GM12878 (cell line): ENCODE data around the gene KEL. TPM values are rescaled to one million over a fixed set of nuclear protein-coding genes. Genes with fewer than 3 reads are reported as not detected.

ENCODE experiments used
- ATAC-seq: fragments of 200-7000 bp; cut with Tn5 transposase; 3 replicates; pipeline ENCODE4 v1.9.1; 2020; ENCODE audit warnings: mild to moderate bottlenecking, moderate library complexity
- BruUV-seq: library from RNA; stranded (reverse); fragments of 400-500 nt; replicated peaks from 2 replicates; lab custom pipeline; 2021; lab: Mats Ljungman, UMichigan
- CTCF ChIA-PET: fragments of 300-600 bp; sonication (Branson Sonifier 250); formaldehyde crosslinking; extraction: SDS; loops from one replicate; lab custom pipeline; 2021; ENCODE audit warnings: inconsistent platforms; lab: Yijun Ruan, JAX
- POLR2A ChIA-PET: fragments of 350-600 bp; formaldehyde crosslinking; extraction: SDS; loops from one replicate; lab custom pipeline; 2021; ENCODE audit warnings: inconsistent platforms; lab: Charles Lee
- RAD21 ChIA-PET: fragments of 300-600 bp; sonication (Branson Sonifier 250); formaldehyde crosslinking; loops from one replicate; lab custom pipeline; 2023; ENCODE audit warnings: antibody characterized with exemption; ENCODE audit not compliant: unreplicated experiment; lab: Charles Lee
- SMC1A ChIA-PET: fragments of 300-600 bp; sonication (Branson Sonifier 250); formaldehyde crosslinking; loops from one replicate; lab custom pipeline; 2023; ENCODE audit not compliant: unreplicated experiment, uncharacterized antibody; lab: Charles Lee
- DNase-seq: peaks from one replicate; pipeline ENCODE4 v3.0.0-alpha.2; 2011; ENCODE audit warnings: low read depth, low spot score
- FAIRE-seq: peaks from 3 replicates; lab custom pipeline; 2011; peaks lifted over from hg19 to GRCh38; lab: Jason Lieb, UNC
- H2AFZ ChIP-seq: 2 replicates; pipeline ENCODE4 v1.6.0; 2011; ENCODE audit warnings: low read depth, low read length, control low read depth; ENCODE audit not compliant: control insufficient read depth
- H3K27ac ChIP-seq: 2 replicates; pipeline ENCODE4 v1.5.1; 2011; ENCODE audit warnings: control low read depth; ENCODE audit not compliant: control insufficient read depth, insufficient read depth
- H3K27me3 ChIP-seq, 2 experiments: replicated peaks in 1 of 2; 2 replicates each; pipeline versions ENCODE4 v1.6.0 to v1.6.1; 2011; ENCODE audit warnings: low read length in 1 of 2; ENCODE audit not compliant: control insufficient read depth in 2 of 2, insufficient read depth in 2 of 2
- H3K36me3 ChIP-seq, 2 experiments: 2 replicates each; pipeline ENCODE4 v1.5.1; 2011; ENCODE audit warnings: low read length in 1 of 2; ENCODE audit not compliant: control insufficient read depth in 2 of 2, insufficient read depth in 2 of 2
- H3K4me1 ChIP-seq: 2 replicates; pipeline ENCODE4 v1.6.1; 2011; ENCODE audit warnings: mild to moderate bottlenecking, low read length, moderate library complexity, mixed read lengths; ENCODE audit not compliant: control insufficient read depth, insufficient read depth
- H3K4me2 ChIP-seq: 2 replicates; pipeline ENCODE4 v1.6.0; 2011; ENCODE audit warnings: control low read depth; ENCODE audit not compliant: control insufficient read depth, insufficient read depth
- H3K4me3 ChIP-seq: fragments of 200-600 bp; sonication (generic); 2 replicates; pipeline ENCODE4 v1.5.1; 2016
- H3K79me2 ChIP-seq: 2 replicates; pipeline ENCODE4 v1.6.0; 2011; ENCODE audit warnings: low read length; ENCODE audit not compliant: control insufficient read depth, insufficient read depth
- H3K9ac ChIP-seq: 2 replicates; pipeline ENCODE4 v1.8.0; 2011; ENCODE audit warnings: low read length, control low read depth, mixed read lengths; ENCODE audit not compliant: control insufficient read depth, insufficient read depth
- H3K9me3 ChIP-seq: replicated peaks from 3 replicates; pipeline ENCODE4 v1.5.1; 2011; ENCODE audit warnings: mild to moderate bottlenecking, low read length; ENCODE audit not compliant: control insufficient read depth, insufficient read depth
- H4K20me1 ChIP-seq: 2 replicates; pipeline ENCODE4 v1.6.0; 2011; ENCODE audit not compliant: control insufficient read depth, insufficient read depth
- ATF2 ChIP-seq: IDR thresholded peaks from 2 replicates; pipeline ENCODE4 v1.6.1; 2012; ENCODE audit warnings: low read length, inconsistent platforms
- CBFB ChIP-seq: IDR thresholded peaks from 2 replicates; pipeline ENCODE4 v1.6.1; 2016; ENCODE audit warnings: antibody characterized with exemption, low read depth
- CBX3 ChIP-seq: fragments of 200-600 bp; sonication (generic); IDR thresholded peaks from 2 replicates; pipeline ENCODE4 v1.6.1; 2016; ENCODE audit warnings: low read depth, borderline replicate concordance
- CBX5 ChIP-seq: sonication (generic); IDR thresholded peaks from 2 replicates; pipeline ENCODE4 v1.6.1; 2016; ENCODE audit warnings: low read depth, moderate library complexity, mild to moderate bottlenecking, inconsistent platforms
- KDM1A ChIP-seq: fragments of 200-600 bp; sonication (generic); IDR thresholded peaks from 2 replicates; pipeline ENCODE4 v1.6.1; 2016; ENCODE audit warnings: borderline replicate concordance
- NR2C2 ChIP-seq: IDR thresholded peaks from 2 replicates; pipeline ENCODE4 v1.6.1; 2011; ENCODE audit warnings: borderline replicate concordance, low read depth; ENCODE audit not compliant: control insufficient read depth, insufficient read length
- RAD51 ChIP-seq: fragments of 450-650 bp; IDR thresholded peaks from 2 replicates; pipeline ENCODE4 v1.6.1; 2016; ENCODE audit warnings: moderate library complexity, mild to moderate bottlenecking, inconsistent platforms
- RB1 ChIP-seq: fragments of 450-650 bp; formaldehyde crosslinking; IDR thresholded peaks from 2 replicates; pipeline ENCODE4 v1.6.1; 2017; ENCODE audit warnings: mild to moderate bottlenecking, borderline replicate concordance
- SREBF2 ChIP-seq: IDR thresholded peaks from 2 replicates; pipeline ENCODE4 v1.6.1; 2012; ENCODE audit warnings: mild to moderate bottlenecking, low read length
- ZBED1 ChIP-seq: IDR thresholded peaks from 2 replicates; pipeline ENCODE4 v1.6.1; 2016; ENCODE audit warnings: borderline replicate concordance
- ZNF384 ChIP-seq: IDR thresholded peaks from 2 replicates; pipeline ENCODE4 v1.6.1; 2012; ENCODE audit warnings: low read depth, mild to moderate bottlenecking, low read length, improper control_type of control experiment, borderline replicate concordance
- ZNF622 ChIP-seq: fragments of 450-650 bp; IDR thresholded peaks from 2 replicates; pipeline ENCODE4 v1.6.1; 2017; ENCODE audit warnings: mild to moderate bottlenecking, inconsistent platforms
- ZSCAN29 ChIP-seq: fragments of 450-650 bp; IDR thresholded peaks from 2 replicates; pipeline ENCODE4 v1.6.1; 2017; ENCODE audit warnings: mild to moderate bottlenecking, moderate library complexity
- WGBS: methylation state at CpG from one replicate; pipeline ENCODE4 v1.1.6; 2016; ENCODE audit warnings: low lambda C conversion rate; ENCODE audit not compliant: insufficient replicate concordance, insufficient coverage; ENCODE audit errors: missing lambda C conversion rate; 5-methylcytosine and 5-hydroxymethylcytosine counted together
- in situ Hi-C: fragments of 300-500 bp; cut with MboI; formaldehyde crosslinking; loops from 9 replicates; pipeline ENCODE4 v1.14.3; 2018; ENCODE audit warnings: mixed read lengths
- intact Hi-C: fragments of 100-400 bp; cut with micrococcal nuclease; formaldehyde crosslinking; loops from one replicate; pipeline ENCODE4 v1.14.2; 2022; ENCODE audit not compliant: unreplicated experiment
- polyA plus RNA-seq, 11 experiments: library from polyadenylated mRNA; depleted of rRNA in 4 of 11; unstranded in 6 of 11; stranded (reverse) in 5 of 11; fragments of >200 nt; fragmentation: Nextera tagmentation in 4 of 11; fragmentation: Illumina TruSeq in 1 of 11; extraction: Ambion mirVana in 4 of 11; extraction: Trizol in 1 of 11; gene quantifications; 1 replicate in 1 of 11; 2 replicates in 10 of 11; pipeline versions ENCODE4 v1.2.1 to v1.2.3, GENCODE V29; 2011 to 2016; ENCODE audit warnings: inconsistent platforms in 2 of 11, missing spikeins in 2 of 11, low read depth in 1 of 11
- total RNA-seq, 4 experiments: library from RNA; depleted of rRNA in 3 of 4; stranded (reverse); fragments of >200 nt in 3 of 4; fragmentation: Illumina TruSeq in 1 of 4; extraction: Trizol in 1 of 4; gene quantifications; 2 replicates each; pipeline versions ENCODE4 v1.2.1 to v1.2.3, GENCODE V29; 2013 to 2021

KEL gene
- total and polyA plus RNA-seq, 10 of the 15 experiments (the other 5 are each of a cell fraction or from before 2014, with no cell fraction given), result 0.10 to 0.73 (median 0.23) TPM; not detected in 2

DNA sequence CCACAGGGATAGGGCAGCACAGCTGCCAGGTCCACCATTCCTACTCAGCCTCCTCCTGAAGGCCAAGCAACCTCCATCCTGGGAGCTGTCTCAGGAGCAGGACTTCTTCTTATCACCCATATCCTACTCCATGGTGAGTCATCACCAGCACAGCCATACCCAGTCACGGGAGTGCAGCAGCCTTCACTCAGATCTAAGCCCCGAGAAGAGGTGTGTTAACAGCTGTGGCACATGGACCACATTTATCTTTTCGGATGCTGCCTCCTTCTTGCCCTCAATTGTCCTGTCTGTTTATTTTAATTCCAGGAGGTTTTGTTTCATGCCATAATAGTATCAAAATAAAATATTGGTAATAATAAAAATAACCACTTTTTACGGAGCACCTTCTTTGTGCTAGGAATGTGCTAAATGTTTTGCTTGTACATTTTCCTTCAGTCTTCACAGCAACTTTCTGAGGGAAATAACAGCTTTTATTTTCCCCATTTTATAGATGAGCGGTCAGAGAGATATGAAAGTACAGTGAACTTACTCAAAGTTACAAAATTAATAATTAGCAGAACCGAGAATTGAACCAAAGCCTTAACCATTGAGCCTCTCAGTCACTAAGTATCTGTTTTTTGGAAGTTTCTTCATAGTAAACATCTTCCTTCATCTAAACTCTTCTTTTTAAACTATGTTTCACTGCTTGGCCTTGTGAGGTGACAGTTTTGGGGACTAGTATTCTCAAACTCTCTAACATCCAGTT is 2.5 kb upstream of the KEL start (continued):
- TF ChIP-seq ATF2 (no peak), CBX5 (no peak), CBFB (no peak), KDM1A (no peak), CBX3 (no peak)

DNA sequence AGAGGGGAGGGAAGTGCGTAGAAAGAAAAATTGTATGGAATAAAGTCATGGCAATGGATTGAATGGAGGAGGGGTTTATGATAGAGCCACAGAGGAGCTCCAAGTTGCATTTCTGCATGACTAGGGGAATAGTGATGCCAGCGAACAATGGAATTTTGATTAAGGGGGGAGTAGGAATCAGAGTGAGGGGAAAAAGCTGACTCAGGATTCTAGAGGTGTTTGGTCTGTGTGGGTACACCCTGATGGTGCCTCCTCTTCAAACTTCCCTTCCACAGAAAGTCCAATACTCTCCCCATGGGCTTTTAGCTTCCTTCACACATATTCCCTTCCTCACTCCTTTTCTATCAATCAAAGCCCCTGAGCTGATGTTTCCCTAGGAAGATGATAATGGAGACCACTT is 1.8 kb upstream of the KEL start:
- no peak for FAIRE-seq
- H4K20me1 ChIP-seq, result no peaks in the 10 kb centered on the region
- H2AFZ ChIP-seq, result no peak overlapping the region
- no peaks in the 10 kb centered on the region for H3K4me1 ChIP-seq
- BruUV-seq, result no TSS peak
- ChIA-PET POLR2A (no interaction called here), CTCF (no interaction called here), RAD21 (no interaction called here), SMC1A (no interaction called here)
- H3K9ac ChIP-seq, result no peak overlapping the region
- WGBS, result 0% methylated on average over 1 of the region's 2 CpGs
- H3K79me2 ChIP-seq, result no peaks in the 10 kb centered on the region
- no peaks in the 10 kb centered on the region; a peak in 3 of 4 replicates for H3K27me3 ChIP-seq
- H3K4me3 ChIP-seq, result no peak overlapping the region
- no peaks in the 10 kb centered on the region for H3K36me3 ChIP-seq
- no peak for DNase-seq
- no peaks in the 10 kb centered on the region for H3K9me3 ChIP-seq
- no peak overlapping the region for H3K4me2 ChIP-seq
- ATAC-seq, result no peak
- H3K27ac ChIP-seq, result no peak overlapping the region
- intact Hi-C loops, result no loop called here
- in situ Hi-C loops, result no loop called here
- TF ChIP-seq ZNF622 (no peak), RAD51 (no peak), RB1 (no peak), NR2C2 (no peak), ZNF384 (no peak), SREBF2 (no peak), ZSCAN29 (no peak), ZBED1 (no peak)
